HG03342 (cell line): Measurements from ENCODE around the gene MVB12A.

Experiments
- ATAC-seq: cut with Tn5 transposase; IDR thresholded peaks from one replicate; pipeline ENCODE4 v1.9.1; 2021; ENCODE audit warnings: mild to moderate bottlenecking, moderate library complexity; ENCODE audit not compliant: unreplicated experiment

MVB12A gene

GRCh38 chr19:17404621-17405249, 15.1 kb upstream of the MVB12A start:
- ATAC-seq: peak; percentile 32

GRCh38 chr19:17405250-17406045, 14.4 kb upstream of the MVB12A start, which contains the start of gene BST2:
BST2 (minus strand) TSS chr19:17405630; CDS start chr19:17405575, 55 bp downstream.
- peak; percentile 70 for ATAC-seq

- ATAC-seq: peak; percentile 30
These were observed 13.6 kb upstream of the MVB12A start for GRCh38 chr19:17406046-17406886.

- no peak for ATAC-seq
These were observed 13.0 kb upstream of the MVB12A start for GRCh38 chr19:17406887-17407196.

- no peak for ATAC-seq
These were observed 9.9 kb upstream of the MVB12A start for GRCh38 chr19:17409990-17410389.

- no peak for ATAC-seq
These were observed 8.0 kb upstream of the MVB12A start for GRCh38 chr19:17411801-17412200.

- no peak for ATAC-seq
These were observed 5.8 kb upstream of the MVB12A start for GRCh38 chr19:17414097-17414496.

- no peak for ATAC-seq
These were observed 4.7 kb upstream of the MVB12A start for GRCh38 chr19:17415121-17415520.

- no peak for ATAC-seq
These were observed 1.1 kb upstream of the MVB12A start for GRCh38 chr19:17418710-17419109.

GRCh38 chr19:17419154-17419620, 660 bp upstream of the MVB12A start:
- ATAC-seq: no peak

- no peak for ATAC-seq
These were observed 653 bp downstream of the MVB12A start for GRCh38 chr19:17420475-17420924.

GRCh38 chr19:17421942-17422341, 2.1 kb downstream of the MVB12A start:
- ATAC-seq: no peak

GRCh38 chr19:17423429-17424208, 3.8 kb downstream of the MVB12A start:
- ATAC-seq: no peak

- ATAC-seq: no peak
These were observed 5.0 kb downstream of the MVB12A start for GRCh38 chr19:17424743-17425365.

GRCh38 chr19:17429641-17430113, 9.8 kb downstream of the MVB12A start:
- ATAC-seq: no peak

GRCh38 chr19:17431417-17431816, 11.6 kb downstream of the MVB12A start:
- ATAC-seq: no peak

- no peak for ATAC-seq
These were observed 15.4 kb downstream of the MVB12A start for GRCh38 chr19:17435218-17435617.

GRCh38 chr19:17436094-17436873, 16.4 kb downstream of the MVB12A start:
- ATAC-seq: no peak

GRCh38 chr19:17436874-17437267, 17.0 kb downstream of the MVB12A start:
- no peak for ATAC-seq
